SK-N-SH (cell line): ENCODE data around the gene P3R3URF.

Source experiments
- EP300 ChIP-seq, 2 experiments: IDR thresholded peaks; 2 replicates each; pipeline versions ENCODE4 v1.4.0 to v1.6.1; 2012; ENCODE audit warnings: borderline replicate concordance in 1 of 2, low read depth in 1 of 2, low read length in 1 of 2
- EZH2phosphoT487 ChIP-seq: fragments of 200-600 bp; sonication (generic); IDR thresholded peaks from 2 replicates; pipeline ENCODE4 v1.6.1; 2017; ENCODE audit warnings: low read depth, mixed run types, mild to moderate bottlenecking, antibody characterized with exemption, moderate library complexity, borderline replicate concordance
- FOSL2 ChIP-seq: IDR thresholded peaks from 2 replicates; pipeline ENCODE4 v1.4.0; 2012; ENCODE audit warnings: low read depth, mild to moderate bottlenecking, moderate library complexity, borderline replicate concordance
- GATA2 ChIP-seq: sonication (generic); formaldehyde crosslinking; IDR thresholded peaks from 2 replicates; pipeline ENCODE4 v1.5.0; 2020; ENCODE audit warnings: mild to moderate bottlenecking, missing genetic modification reagents
- JUND ChIP-seq: IDR thresholded peaks from 2 replicates; pipeline ENCODE4 v1.4.0; 2012
- RAD21 ChIP-seq: IDR thresholded peaks from 2 replicates; pipeline ENCODE4 v1.6.1; 2012; ENCODE audit warnings: mild to moderate bottlenecking, low read length
- RCOR1 ChIP-seq: fragments of 150-350 bp; IDR thresholded peaks from 2 replicates; pipeline ENCODE4 v1.6.1; 2017; ENCODE audit warnings: antibody characterized with exemption, low read length
- RXRA ChIP-seq: IDR thresholded peaks from 2 replicates; pipeline ENCODE4 v1.4.0; 2012; ENCODE audit warnings: low read depth, mild to moderate bottlenecking, borderline replicate concordance
- TF ChIP-seq, protein P1 (sequence below): fragments of 200-600 bp; sonication (generic); IDR thresholded peaks from 2 replicates; pipeline ENCODE4 v1.6.1; 2017; ENCODE audit warnings: antibody characterized with exemption, mild to moderate bottlenecking, moderate library complexity
- TF ChIP-seq, protein P2 (sequence below): IDR thresholded peaks from 2 replicates; pipeline ENCODE4 v1.4.0; 2012; ENCODE audit warnings: low read depth, borderline replicate concordance
- TF ChIP-seq, protein P3 (sequence below): IDR thresholded peaks from 2 replicates; pipeline ENCODE4 v1.4.0; 2012; ENCODE audit warnings: low read depth
- TF ChIP-seq, protein P4 (sequence below): fragments of 150-350 bp; IDR thresholded peaks from 2 replicates; pipeline ENCODE4 v1.6.1; 2017; ENCODE audit warnings: antibody characterized with exemption, low read length, low read depth, borderline replicate concordance

DNA sequence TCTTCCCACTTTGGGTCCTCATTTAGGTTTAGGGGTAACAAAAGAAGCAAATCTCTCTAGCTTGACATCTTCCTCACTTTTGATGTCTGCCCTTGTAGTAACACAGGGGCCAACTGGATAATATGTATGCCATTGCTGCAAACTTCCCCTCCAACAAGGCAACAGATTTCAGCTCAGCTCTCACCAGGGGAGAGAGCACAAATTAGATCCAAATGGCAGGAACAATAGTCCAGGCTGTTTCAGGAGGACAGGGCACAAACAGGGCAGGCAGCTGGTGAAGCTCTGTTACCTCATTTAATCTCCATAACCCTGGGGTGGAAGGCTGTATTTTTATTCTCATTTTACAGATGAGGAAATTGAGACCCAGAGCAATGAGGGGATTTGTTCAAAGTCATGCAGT is 39.6 kb downstream of the P3R3URF start:
- TF ChIP-seq, protein P1, sequence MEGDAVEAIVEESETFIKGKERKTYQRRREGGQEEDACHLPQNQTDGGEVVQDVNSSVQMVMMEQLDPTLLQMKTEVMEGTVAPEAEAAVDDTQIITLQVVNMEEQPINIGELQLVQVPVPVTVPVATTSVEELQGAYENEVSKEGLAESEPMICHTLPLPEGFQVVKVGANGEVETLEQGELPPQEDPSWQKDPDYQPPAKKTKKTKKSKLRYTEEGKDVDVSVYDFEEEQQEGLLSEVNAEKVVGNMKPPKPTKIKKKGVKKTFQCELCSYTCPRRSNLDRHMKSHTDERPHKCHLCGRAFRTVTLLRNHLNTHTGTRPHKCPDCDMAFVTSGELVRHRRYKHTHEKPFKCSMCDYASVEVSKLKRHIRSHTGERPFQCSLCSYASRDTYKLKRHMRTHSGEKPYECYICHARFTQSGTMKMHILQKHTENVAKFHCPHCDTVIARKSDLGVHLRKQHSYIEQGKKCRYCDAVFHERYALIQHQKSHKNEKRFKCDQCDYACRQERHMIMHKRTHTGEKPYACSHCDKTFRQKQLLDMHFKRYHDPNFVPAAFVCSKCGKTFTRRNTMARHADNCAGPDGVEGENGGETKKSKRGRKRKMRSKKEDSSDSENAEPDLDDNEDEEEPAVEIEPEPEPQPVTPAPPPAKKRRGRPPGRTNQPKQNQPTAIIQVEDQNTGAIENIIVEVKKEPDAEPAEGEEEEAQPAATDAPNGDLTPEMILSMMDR, result no peak
- no peak for TF ChIP-seq RCOR1
- no peak for TF ChIP-seq RXRA
- TF ChIP-seq, protein P2, sequence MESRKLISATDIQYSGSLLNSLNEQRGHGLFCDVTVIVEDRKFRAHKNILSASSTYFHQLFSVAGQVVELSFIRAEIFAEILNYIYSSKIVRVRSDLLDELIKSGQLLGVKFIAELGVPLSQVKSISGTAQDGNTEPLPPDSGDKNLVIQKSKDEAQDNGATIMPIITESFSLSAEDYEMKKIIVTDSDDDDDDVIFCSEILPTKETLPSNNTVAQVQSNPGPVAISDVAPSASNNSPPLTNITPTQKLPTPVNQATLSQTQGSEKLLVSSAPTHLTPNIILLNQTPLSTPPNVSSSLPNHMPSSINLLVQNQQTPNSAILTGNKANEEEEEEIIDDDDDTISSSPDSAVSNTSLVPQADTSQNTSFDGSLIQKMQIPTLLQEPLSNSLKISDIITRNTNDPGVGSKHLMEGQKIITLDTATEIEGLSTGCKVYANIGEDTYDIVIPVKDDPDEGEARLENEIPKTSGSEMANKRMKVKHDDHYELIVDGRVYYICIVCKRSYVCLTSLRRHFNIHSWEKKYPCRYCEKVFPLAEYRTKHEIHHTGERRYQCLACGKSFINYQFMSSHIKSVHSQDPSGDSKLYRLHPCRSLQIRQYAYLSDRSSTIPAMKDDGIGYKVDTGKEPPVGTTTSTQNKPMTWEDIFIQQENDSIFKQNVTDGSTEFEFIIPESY, result no peak
- TF ChIP-seq, protein P3, sequence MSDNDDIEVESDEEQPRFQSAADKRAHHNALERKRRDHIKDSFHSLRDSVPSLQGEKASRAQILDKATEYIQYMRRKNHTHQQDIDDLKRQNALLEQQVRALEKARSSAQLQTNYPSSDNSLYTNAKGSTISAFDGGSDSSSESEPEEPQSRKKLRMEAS, result no peak
- TF ChIP-seq EP300 (IDR thresholded peaks at IDR 0.05; ENCODE audit: borderline replicate concordance in 1 of 2, low read depth in 1 of 2, low read length in 1 of 2), result no peak
- no peak for TF ChIP-seq RAD21
- TF ChIP-seq, protein P4, sequence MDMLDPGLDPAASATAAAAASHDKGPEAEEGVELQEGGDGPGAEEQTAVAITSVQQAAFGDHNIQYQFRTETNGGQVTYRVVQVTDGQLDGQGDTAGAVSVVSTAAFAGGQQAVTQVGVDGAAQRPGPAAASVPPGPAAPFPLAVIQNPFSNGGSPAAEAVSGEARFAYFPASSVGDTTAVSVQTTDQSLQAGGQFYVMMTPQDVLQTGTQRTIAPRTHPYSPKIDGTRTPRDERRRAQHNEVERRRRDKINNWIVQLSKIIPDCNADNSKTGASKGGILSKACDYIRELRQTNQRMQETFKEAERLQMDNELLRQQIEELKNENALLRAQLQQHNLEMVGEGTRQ, result no peak
- TF ChIP-seq GATA2, result no peak
- no peak for TF ChIP-seq EZH2phosphoT487
- no peak for TF ChIP-seq FOSL2
- TF ChIP-seq JUND, result no peak
